HL-60 (cell line): Measurements from ENCODE around the gene NDUFS7.

Experiments used
- DNase-seq, 2 experiments: peaks; one replicate each; pipeline ENCODE4 v3.0.0-alpha.2; 2010 to 2020; ENCODE audit warnings: low read depth in 1 of 2, low spot score in 1 of 2
- H3K27ac ChIP-seq: fragments of 250-450 bp; sonication (Bioruptor Pico); replicated peaks from 2 replicates; pipeline ENCODE4 v1.5.1; 2020; ENCODE audit warnings: mild to moderate bottlenecking, moderate library complexity
- H3K27me3 ChIP-seq: fragments of 250-450 bp; sonication (Bioruptor Pico); 2 replicates; pipeline ENCODE4 v1.5.1; 2021; ENCODE audit warnings: mild to moderate bottlenecking, moderate library complexity; ENCODE audit not compliant: insufficient read depth, poor library complexity, severe bottlenecking
- H3K4me3 ChIP-seq: replicated peaks from 2 replicates; pipeline ENCODE4 v1.5.1; 2011; ENCODE audit warnings: mild to moderate bottlenecking, control low read depth, low read length; ENCODE audit not compliant: insufficient read depth
- GABPA ChIP-seq: IDR thresholded peaks from 2 replicates; pipeline ENCODE4 v1.6.1; 2012; ENCODE audit warnings: low read depth
- POLR2AphosphoS5 ChIP-seq: IDR thresholded peaks from 2 replicates; pipeline ENCODE4 v1.6.1; 2012; ENCODE audit warnings: low read depth
- SPI1 ChIP-seq: IDR thresholded peaks from 2 replicates; pipeline ENCODE4 v1.6.1; 2012; ENCODE audit warnings: low read depth, mild to moderate bottlenecking, borderline replicate concordance
- TF ChIP-seq, protein P1 (sequence below): IDR thresholded peaks from 2 replicates; pipeline ENCODE4 v1.6.1; 2012; ENCODE audit warnings: low read depth; ENCODE audit not compliant: insufficient replicate concordance
- TF ChIP-seq, protein P2 (sequence below): IDR thresholded peaks from one replicate; pipeline ENCODE4 v1.5.1; 2011; ENCODE audit warnings: low read length, control low read depth, inconsistent platforms; ENCODE audit not compliant: insufficient read depth

NDUFS7 gene

DNA sequence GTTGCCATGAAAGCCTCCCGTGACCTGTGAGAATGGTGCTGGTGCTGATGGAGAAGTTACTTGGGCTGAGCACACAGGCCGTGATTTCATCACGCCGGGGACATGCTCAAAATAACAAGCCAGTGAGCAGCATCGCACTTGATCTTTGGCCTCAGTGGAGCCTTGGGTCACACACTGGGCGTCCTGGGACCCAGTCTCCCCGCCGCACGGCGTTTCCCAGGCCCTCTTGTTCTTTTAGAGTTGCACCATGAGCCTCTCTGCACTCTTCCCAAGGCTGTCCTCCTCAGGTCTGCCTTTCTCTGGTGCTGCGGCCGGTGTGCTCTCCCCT, 9.5 kb upstream of the NDUFS7 start:
- H3K27me3 ChIP-seq = no peaks in the 10 kb centered on the region
- H3K4me3 ChIP-seq = no peak overlapping the region
- no peak overlapping the region for H3K27ac ChIP-seq
- TF ChIP-seq SPI1 = no peak
- TF ChIP-seq, protein P1, sequence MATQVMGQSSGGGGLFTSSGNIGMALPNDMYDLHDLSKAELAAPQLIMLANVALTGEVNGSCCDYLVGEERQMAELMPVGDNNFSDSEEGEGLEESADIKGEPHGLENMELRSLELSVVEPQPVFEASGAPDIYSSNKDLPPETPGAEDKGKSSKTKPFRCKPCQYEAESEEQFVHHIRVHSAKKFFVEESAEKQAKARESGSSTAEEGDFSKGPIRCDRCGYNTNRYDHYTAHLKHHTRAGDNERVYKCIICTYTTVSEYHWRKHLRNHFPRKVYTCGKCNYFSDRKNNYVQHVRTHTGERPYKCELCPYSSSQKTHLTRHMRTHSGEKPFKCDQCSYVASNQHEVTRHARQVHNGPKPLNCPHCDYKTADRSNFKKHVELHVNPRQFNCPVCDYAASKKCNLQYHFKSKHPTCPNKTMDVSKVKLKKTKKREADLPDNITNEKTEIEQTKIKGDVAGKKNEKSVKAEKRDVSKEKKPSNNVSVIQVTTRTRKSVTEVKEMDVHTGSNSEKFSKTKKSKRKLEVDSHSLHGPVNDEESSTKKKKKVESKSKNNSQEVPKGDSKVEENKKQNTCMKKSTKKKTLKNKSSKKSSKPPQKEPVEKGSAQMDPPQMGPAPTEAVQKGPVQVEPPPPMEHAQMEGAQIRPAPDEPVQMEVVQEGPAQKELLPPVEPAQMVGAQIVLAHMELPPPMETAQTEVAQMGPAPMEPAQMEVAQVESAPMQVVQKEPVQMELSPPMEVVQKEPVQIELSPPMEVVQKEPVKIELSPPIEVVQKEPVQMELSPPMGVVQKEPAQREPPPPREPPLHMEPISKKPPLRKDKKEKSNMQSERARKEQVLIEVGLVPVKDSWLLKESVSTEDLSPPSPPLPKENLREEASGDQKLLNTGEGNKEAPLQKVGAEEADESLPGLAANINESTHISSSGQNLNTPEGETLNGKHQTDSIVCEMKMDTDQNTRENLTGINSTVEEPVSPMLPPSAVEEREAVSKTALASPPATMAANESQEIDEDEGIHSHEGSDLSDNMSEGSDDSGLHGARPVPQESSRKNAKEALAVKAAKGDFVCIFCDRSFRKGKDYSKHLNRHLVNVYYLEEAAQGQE = no peak
- TF ChIP-seq, protein P2, sequence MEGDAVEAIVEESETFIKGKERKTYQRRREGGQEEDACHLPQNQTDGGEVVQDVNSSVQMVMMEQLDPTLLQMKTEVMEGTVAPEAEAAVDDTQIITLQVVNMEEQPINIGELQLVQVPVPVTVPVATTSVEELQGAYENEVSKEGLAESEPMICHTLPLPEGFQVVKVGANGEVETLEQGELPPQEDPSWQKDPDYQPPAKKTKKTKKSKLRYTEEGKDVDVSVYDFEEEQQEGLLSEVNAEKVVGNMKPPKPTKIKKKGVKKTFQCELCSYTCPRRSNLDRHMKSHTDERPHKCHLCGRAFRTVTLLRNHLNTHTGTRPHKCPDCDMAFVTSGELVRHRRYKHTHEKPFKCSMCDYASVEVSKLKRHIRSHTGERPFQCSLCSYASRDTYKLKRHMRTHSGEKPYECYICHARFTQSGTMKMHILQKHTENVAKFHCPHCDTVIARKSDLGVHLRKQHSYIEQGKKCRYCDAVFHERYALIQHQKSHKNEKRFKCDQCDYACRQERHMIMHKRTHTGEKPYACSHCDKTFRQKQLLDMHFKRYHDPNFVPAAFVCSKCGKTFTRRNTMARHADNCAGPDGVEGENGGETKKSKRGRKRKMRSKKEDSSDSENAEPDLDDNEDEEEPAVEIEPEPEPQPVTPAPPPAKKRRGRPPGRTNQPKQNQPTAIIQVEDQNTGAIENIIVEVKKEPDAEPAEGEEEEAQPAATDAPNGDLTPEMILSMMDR = no peak
- no peak for TF ChIP-seq POLR2AphosphoS5
- no peak for TF ChIP-seq GABPA
- DNase-seq = no peak

DNA sequence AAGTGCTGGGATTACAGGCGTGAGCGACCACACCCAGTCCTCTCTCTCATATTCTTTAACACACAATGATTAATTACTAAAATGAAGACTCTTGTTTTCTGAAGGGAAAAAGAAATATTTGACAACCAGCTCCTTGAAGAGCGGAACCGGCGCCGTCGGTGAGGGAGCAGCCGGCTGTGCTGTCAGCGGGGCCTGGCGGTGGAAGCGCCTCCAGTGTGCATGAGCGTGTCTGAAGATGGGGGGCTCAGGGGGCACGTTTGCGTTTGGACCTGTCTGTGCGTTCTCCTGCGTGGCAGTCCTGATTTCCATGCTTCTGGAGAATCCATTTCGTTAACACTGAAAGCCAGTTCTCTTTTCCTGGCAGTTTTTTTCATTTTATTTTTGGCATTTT, 7.3 kb upstream of the NDUFS7 start:
- no peak overlapping the region for H3K27ac ChIP-seq
- H3K27me3 ChIP-seq = no peaks in the 10 kb centered on the region
- DNase-seq = no peak
- TF ChIP-seq, protein P1 = no peak
- TF ChIP-seq, protein P2 = no peak
- no peak for TF ChIP-seq SPI1
- no peak for TF ChIP-seq GABPA
- no peak for TF ChIP-seq POLR2AphosphoS5
- H3K4me3 ChIP-seq = no peak overlapping the region

DNA sequence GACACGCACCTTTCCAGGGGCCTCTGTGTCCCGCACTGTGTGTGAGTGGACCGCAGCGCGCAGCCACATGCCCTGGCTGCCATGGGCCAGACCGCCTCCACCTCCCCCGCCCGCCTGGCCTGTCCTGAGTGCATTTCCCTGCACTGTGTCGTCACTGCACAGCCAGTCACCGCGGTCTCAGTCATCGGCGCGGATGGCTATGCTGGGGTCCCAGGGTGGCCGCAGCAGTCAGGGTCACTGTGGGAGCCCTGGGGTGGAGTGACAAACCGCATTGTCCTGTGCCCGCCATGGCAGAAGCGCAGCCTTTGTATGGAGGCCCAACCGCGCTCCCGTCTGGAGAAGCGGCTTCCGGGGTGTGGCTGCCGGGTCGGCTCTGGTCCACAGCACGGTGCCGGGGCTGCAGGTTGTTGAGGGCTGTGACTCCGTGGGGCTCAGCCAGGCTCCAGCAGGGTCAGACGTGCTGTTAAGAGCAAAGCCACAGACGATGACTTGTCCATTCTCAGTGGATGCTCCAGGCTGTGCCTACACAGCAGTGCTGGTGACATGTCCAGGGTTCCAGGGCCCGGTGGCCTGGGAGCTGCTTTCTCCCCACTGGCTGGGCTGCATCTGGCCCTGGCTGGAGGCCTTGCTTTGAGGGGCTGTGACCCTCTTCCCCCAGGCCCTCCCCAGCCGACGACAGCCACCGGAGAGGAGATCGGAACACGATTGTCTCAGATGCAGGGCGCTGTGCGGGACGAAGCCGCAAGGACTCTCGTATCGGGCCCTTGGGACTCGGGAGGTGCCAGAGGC, 6.3 kb upstream of the NDUFS7 start:
- no peak for DNase-seq
- Histone ChIP-seq H3K4me3 (no peak overlapping the region), H3K27me3 (no peaks in the 10 kb centered on the region), H3K27ac (no peak overlapping the region)
- TF ChIP-seq, protein P2 = no peak
- TF ChIP-seq POLR2AphosphoS5 (no peak), GABPA (no peak), SPI1 (no peak)
- TF ChIP-seq, protein P1 = no peak
